Loucy (cell line): ENCODE measurements around the gene SMIM14.

Experiments
- H2AFZ ChIP-seq: fragments of 200-600 bp; sonication (generic); 2 replicates; pipeline ENCODE4 v1.6.0; 2016; ENCODE audit warnings: antibody characterized with exemption, mild to moderate bottlenecking, low read length, moderate library complexity
- H3F3A ChIP-seq: fragments of 200-600 bp; 2 replicates; pipeline ENCODE4 v1.6.0; 2016; ENCODE audit warnings: antibody characterized with exemption, low read depth, mild to moderate bottlenecking
- H3K27me3 ChIP-seq: fragments of 200-600 bp; sonication (generic); 2 replicates; pipeline ENCODE4 v1.6.1; 2014; ENCODE audit warnings: low read length, mild to moderate bottlenecking; ENCODE audit not compliant: insufficient read depth, poor library complexity, severe bottlenecking
- H3K36me3 ChIP-seq: fragments of 200-600 bp; sonication (generic); 2 replicates; pipeline ENCODE4 v1.6.1; 2016; ENCODE audit warnings: low read length; ENCODE audit not compliant: insufficient read depth
- H3K4me1 ChIP-seq: fragments of 200-600 bp; sonication (generic); 2 replicates; pipeline ENCODE4 v1.5.1; 2014; ENCODE audit warnings: low read length, mild to moderate bottlenecking; ENCODE audit not compliant: insufficient read depth, poor library complexity, severe bottlenecking
- H3K4me2 ChIP-seq: fragments of 200-600 bp; sonication (generic); 2 replicates; pipeline ENCODE4 v1.6.0; 2014; ENCODE audit warnings: antibody characterized with exemption, low read length, low read depth, mild to moderate bottlenecking; ENCODE audit not compliant: poor library complexity, severe bottlenecking
- H3K4me3 ChIP-seq: fragments of 200-600 bp; sonication (generic); 2 replicates; pipeline ENCODE4 v1.5.1; 2014; ENCODE audit warnings: low read length, mild to moderate bottlenecking, mixed read lengths; ENCODE audit not compliant: poor library complexity, severe bottlenecking
- H3K79me2 ChIP-seq: fragments of 200-600 bp; sonication (generic); 2 replicates; pipeline ENCODE4 v1.6.1; 2014; ENCODE audit warnings: low read length; ENCODE audit not compliant: insufficient read depth
- H3K9ac ChIP-seq: fragments of 200-600 bp; sonication (generic); 2 replicates; pipeline ENCODE4 v1.6.0; 2014; ENCODE audit warnings: mild to moderate bottlenecking, low read depth, low read length, moderate library complexity; ENCODE audit not compliant: poor library complexity, severe bottlenecking
- H3K9me2 ChIP-seq: fragments of 200-600 bp; sonication (generic); replicated peaks from 2 replicates; pipeline ENCODE4 v1.6.1; 2016; ENCODE audit warnings: low read depth, low read length, mixed read lengths
- H3K9me3 ChIP-seq: fragments of 200-600 bp; sonication (generic); 2 replicates; pipeline ENCODE4 v1.6.1; 2014; ENCODE audit warnings: mild to moderate bottlenecking, antibody characterized with exemption, low read length, low read depth; ENCODE audit not compliant: insufficient read depth
- H4K20me1 ChIP-seq: fragments of 200-600 bp; sonication (generic); 2 replicates; pipeline ENCODE4 v1.6.0; 2014; ENCODE audit warnings: antibody characterized with exemption, low read length, mild to moderate bottlenecking; ENCODE audit not compliant: insufficient read depth, poor library complexity, severe bottlenecking
- EZH2phosphoT487 ChIP-seq: fragments of 200-600 bp; IDR thresholded peaks from 2 replicates; pipeline ENCODE4 v1.6.1; 2018; ENCODE audit warnings: antibody characterized with exemption, mild to moderate bottlenecking, moderate library complexity, borderline replicate concordance
- TF ChIP-seq, protein P1 (sequence below): fragments of 200-600 bp; sonication (generic); conservative IDR thresholded peaks from 2 replicates; pipeline ENCODE4 v1.5.1; 2014; ENCODE audit warnings: mild to moderate bottlenecking, antibody characterized with exemption, low read length

Gene SMIM14

DNA sequence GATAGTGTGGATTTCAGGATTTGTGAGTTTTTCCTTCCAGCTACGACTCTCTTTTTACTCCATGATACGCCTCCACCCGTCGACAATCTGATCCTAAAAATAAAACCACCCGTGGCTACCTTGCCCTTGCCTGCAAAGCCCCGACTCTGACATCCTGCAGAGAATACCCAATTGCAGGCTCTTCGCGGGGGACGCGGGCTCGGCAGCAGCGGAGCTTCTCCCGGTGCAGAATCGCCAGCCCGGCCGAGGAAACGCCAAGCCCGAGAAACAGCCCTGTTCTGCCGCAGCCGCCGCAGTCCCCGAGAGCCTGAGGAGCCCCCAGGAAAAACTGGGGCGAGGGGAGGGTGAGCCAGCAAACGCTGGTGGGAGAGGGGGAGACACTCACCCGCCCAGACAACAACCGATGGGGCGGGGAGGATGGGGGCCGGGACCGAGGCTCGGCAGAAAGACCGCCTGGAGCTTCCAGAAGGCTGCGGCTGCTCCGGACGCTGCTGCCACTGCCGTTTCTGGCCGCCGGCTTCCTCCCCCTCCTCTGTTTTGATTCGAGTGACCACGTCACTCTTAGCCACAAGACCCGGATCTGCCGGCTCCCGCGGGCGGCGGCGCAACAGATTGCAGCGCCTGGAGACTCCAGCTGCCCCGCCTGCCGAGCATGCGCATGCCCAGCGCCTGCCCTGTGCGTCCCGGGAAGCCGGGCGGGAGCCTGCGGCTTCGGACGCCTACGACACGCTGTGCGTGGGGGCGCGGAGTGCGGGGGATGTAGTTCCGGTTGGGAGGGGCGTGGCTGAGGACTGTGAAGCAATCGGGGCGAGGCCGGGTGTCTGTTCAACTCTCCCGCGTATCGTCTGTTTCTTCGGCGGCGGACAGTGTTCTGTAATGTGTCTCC lies at the start of gene SMIM14:
TSS of gene SMIM14 (minus strand) at position 512 of the 886 bp plus-strand sequence. CDS start 33,720 bp downstream, outside the sequence.
- peak within 1 kb of the TSS; percentile 96 for H3K4me2 ChIP-seq
- H3F3A ChIP-seq = no peaks in the 10 kb centered on the region
- H3K36me3 ChIP-seq = no peaks in the 10 kb centered on the region
- H3K79me2 ChIP-seq = no peaks in the 10 kb centered on the region
- no peaks in the 10 kb centered on the region for H3K27me3 ChIP-seq
- H3K4me3 ChIP-seq = peak within 1 kb of the TSS; percentile 81
- H3K9me3 ChIP-seq = no peaks in the 10 kb centered on the region
- H4K20me1 ChIP-seq = no peaks in the 10 kb centered on the region
- peaks cover 16% of the 10 kb centered on the region for H3K4me1 ChIP-seq
- H2AFZ ChIP-seq = peak within 1 kb of the TSS; percentile 85
- H3K9me2 ChIP-seq = no peaks in the 10 kb centered on the region
- H3K9ac ChIP-seq = peak within 1 kb of the TSS; percentile 69
- no peak for TF ChIP-seq EZH2phosphoT487
- TF ChIP-seq, protein P1, sequence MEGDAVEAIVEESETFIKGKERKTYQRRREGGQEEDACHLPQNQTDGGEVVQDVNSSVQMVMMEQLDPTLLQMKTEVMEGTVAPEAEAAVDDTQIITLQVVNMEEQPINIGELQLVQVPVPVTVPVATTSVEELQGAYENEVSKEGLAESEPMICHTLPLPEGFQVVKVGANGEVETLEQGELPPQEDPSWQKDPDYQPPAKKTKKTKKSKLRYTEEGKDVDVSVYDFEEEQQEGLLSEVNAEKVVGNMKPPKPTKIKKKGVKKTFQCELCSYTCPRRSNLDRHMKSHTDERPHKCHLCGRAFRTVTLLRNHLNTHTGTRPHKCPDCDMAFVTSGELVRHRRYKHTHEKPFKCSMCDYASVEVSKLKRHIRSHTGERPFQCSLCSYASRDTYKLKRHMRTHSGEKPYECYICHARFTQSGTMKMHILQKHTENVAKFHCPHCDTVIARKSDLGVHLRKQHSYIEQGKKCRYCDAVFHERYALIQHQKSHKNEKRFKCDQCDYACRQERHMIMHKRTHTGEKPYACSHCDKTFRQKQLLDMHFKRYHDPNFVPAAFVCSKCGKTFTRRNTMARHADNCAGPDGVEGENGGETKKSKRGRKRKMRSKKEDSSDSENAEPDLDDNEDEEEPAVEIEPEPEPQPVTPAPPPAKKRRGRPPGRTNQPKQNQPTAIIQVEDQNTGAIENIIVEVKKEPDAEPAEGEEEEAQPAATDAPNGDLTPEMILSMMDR = no peak

DNA sequence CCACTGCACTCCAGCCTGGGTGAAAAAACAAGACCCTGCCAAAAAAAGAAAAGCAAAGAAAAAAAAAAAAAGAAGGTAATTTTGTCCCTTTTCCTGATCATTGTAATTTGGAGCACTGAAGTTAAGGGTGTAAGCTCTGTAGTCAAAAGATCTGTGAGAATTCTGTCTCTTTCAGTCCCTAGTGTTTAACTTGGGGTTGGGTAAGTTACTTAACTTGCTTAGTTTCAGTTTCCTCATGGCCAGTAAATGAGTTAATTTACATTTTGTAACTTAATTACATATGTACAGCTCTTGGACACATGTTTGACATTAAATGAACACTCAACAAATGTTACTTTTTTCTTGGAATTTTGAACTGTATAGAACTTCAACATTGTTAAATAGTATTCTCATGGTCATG lies 48.3 kb upstream of the SMIM14 start:
- Histone ChIP-seq H3K36me3 (no peaks in the 10 kb centered on the region), H4K20me1 (no peaks in the 10 kb centered on the region), H3K4me1 (no peaks in the 10 kb centered on the region), H3K27me3 (no peaks in the 10 kb centered on the region), H3K9ac (no peak overlapping the region), H2AFZ (no peak overlapping the region; the same call in 1 of the 2 replicates), H3K4me3 (no peak overlapping the region), H3K9me2 (no peaks in the 10 kb centered on the region), H3K4me2 (peak overlapping the region; percentile 24), H3F3A (no peaks in the 10 kb centered on the region), H3K79me2 (no peaks in the 10 kb centered on the region), H3K9me3 (no peaks in the 10 kb centered on the region)
- TF ChIP-seq, protein P1 = no peak
- no peak for TF ChIP-seq EZH2phosphoT487

DNA sequence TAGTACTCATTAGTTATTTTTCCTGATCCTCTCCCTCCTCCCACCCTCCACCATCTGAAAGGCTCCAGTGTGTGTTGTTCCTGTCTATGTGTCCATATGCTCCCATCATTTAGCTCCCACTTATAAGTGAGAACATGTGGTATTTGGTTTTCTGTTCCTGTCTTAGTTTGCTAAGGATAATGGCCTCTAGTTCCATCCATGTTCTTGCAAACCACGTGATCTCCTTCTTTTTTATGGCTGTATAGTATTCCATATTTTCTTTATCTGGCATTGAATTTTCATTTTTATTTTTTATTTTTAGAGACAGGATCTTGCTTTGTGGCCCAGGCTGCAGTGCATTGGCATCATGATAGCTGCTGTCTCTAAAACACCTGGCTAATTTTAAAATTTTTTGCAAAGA lies 47.3 kb upstream of the SMIM14 start:
- Histone ChIP-seq H3K9me3 (no peaks in the 10 kb centered on the region), H4K20me1 (no peaks in the 10 kb centered on the region), H3K9ac (no peak overlapping the region), H3K36me3 (no peaks in the 10 kb centered on the region), H3K9me2 (no peaks in the 10 kb centered on the region), H3F3A (no peaks in the 10 kb centered on the region), H3K79me2 (no peaks in the 10 kb centered on the region), H3K4me1 (no peaks in the 10 kb centered on the region), H3K4me2 (no peak overlapping the region), H3K4me3 (no peak overlapping the region), H2AFZ (no peak overlapping the region), H3K27me3 (no peaks in the 10 kb centered on the region)
- TF ChIP-seq, protein P1 = no peak
- no peak for TF ChIP-seq EZH2phosphoT487
